ENCODE data around the gene SARM1.
A peak's percentile ranks its signal among the peaks of the same experiment; 100 is the strongest.
"Not testable (repeated sequence)": the region's sequence is repeated elsewhere in the genome, so short reads cannot be mapped to it uniquely, and the experiment has no call there.

SARM1 gene

DNA sequence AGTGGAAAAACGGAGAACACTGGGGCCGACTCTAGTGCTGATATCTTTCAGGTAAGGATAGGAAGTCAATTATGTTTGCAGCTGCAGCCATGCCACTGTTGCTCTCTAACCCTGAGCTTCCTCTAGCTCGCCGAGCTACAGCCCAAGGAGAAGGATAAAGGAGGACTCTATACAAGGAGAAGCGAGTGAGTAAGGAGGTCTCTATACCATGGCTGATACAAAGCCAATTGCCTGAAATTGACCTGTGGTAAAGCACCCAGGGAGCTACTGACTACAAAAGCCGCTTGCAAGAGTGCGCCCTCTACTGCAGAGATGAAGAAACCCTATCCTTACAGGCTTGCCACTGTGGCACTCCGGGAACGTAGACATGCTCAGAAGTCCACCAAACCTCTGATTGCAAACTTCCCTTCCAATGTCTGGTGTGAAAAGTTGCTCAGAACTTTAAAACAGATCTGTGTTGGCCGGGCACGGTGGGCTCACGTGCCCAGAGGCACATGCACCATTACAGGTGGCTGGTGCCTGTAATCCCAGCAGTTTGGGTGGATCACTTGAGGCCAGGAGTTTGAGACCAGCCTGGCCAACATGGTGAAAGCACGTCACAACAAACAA is 45.3 kb downstream of the SARM1 start:
- peak in 15 of 51 donors; percentile 7 to 43 (median 23) for DNase-seq

DNA sequence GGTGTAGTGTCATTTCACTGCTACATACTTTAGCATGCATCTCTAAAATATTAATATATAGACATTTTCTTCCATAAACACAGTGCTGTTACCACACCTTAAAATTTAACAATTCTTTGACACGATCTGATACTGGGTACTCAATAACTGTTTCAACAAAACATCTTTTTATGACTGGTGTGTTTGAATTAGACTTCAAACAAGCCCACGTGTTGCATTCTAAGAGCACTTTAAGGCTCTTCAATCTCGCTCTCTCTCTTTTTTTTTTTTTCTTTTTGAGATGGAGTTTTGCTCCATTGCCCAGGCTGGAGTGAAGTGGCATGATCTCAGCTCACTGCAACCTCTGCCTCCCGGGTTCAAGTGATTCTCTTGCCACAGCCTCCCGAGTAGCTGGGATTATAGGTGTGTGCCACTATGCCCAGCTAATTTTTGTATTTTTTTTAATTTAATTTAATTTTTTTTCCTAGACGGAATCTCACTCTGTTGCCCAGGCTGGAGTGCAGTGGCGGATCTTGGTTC is 50.4 kb downstream of the SARM1 start:
- DNase-seq = no peak

DNA sequence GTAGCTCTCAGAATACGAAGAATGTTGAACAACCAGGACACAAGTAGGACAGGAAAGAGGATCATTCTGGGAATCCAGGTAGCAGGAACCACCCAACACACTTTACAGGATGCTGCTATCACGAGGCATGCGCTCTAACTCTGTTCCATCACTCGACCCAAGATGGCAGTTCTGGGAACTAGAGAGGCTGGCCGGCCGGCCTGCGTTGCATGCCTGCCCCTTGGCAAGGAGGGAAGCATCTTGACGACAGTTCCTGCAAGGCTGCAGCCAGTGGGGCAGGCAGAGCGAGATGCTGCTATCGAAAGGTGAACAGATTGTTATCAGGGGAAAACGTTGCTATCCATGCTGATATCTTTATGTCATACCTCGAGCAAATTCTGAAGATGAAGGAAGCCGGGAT is 53.7 kb downstream of the SARM1 start:
- DNase-seq = no peak

DNA sequence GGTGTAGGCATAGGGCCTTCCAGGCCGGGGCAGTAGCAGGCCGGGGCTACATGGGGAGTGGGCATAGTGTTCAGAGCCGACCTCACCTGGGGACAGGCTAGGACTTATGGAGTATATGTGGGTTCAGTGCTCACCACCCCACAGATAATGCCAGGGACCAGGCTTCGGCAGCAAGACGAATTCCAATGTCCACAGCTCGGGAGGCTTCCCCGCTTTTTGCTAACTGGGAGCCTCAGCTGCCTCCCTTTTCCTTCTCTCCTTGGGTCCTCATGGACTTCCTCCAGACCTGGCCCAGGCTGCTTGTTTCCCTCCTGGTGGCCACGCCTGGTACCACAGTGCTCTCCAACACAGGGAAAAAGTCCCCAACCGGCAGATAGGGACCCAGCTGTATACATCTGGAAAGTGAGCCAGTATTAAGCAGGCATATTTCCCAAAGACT is 54.6 kb downstream of the SARM1 start:
- no peak for DNase-seq

DNA sequence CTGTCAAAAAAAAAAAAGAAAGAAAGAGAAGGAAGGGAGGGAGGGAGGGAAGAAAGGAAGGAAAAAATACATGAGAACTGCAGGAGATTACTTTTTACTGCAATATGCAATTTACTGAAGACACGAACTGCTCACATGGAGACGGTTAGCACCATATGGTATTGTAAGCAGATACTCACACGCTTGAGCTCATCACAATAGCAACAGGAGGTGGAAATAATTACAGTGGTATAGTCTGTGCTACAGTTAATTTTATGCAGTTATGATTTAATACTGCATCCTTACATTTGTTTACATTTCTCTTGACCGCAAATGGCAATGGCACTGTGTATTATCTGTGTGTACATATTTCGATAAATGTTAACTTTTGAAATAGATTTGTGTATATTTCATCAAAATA is 55.9 kb downstream of the SARM1 start:
- no peak for DNase-seq

DNA sequence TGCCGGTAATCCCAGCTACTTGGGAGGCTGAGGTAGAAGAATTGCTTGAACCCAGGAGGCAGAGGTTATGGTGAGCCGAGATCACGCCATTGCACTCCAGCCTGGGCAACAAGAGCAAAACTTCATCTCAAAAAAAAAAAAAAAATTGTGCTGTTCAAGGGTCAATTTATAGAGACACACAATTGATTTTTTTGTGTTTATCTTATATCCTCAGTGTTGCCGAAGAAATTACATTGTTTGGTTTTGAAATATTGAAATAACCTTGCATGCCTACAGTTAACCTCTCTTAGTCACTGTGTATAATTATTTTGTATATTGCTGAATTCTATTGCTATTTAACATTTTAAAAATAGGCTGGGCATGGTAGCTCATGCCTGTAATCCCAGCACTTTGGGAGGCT is 56.5 kb downstream of the SARM1 start:
- DNase-seq = not testable (repeated sequence)

DNA sequence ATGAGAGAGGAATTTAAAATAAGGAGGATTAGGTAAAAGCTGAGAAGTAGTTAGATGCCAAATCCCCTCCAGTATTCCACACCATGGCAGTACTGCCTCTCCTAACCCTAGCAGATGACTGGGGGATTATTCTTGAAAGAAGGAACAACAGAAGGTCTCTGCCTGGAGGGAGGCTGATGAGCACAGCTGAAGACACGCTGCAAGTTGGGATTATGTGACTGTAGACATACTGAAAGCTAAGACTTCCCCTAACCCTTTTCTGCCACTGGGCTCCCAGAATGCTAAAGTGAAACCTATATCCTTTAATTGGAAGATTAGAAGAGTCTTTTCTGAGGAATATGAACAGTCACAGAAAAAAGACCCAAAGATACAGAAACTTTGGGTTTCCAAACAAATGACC is 62.2 kb downstream of the SARM1 start:
- no peak for DNase-seq

DNA sequence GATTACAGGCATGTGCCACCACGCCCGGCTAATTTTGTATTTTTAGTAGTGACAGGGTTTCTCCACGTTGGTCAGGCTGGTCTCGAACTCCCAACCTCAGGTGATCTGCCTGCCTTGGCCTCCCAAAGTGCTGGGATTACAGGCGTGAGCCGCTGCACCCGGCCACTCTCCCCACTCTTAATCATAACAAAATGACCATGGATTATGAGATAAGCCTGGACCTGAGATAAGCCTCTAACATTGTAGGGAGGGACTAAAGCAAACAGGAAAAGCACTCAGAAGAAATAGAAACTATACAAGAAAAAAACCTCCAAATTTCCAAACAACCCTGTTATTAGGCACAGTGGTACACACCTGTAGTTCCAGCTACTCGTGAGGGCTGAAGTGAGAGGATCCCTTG is 62.8 kb downstream of the SARM1 start:
- not testable (repeated sequence) for DNase-seq

DNA sequence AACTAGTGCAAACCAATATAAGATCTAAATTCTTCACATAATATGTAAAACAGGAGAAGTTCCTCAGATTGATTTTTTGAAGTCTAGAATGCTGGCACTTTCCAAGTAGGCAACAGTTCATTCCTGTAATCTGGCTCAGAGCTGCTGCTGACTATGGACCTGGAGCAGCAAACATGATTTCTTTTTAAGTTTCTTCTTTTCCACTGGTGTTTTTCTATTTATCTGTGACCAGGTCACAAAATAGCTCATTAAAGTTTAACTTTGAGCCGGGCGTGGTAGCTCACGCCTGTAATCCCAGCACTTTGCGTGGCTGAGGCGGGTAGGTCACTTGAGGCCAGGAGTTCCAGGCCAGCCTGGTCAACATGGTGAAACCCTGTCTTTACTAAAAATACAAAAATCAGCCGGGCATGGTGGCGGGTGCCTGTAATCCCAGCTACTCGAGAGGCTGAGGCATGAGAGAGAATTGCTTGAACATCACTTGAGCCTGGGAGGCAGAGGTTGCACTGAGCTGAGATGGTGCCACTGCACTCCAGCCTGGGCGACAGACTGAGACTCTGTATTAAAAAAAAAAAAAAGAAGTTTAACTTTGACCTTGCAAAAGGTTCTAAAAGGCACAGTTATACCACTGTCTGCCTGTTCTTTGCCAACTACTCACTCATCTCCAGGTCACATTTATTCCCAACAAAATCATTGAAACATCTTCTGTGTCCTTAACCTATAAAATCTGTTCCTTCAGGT is 72.6 kb downstream of the SARM1 start:
- no peak for DNase-seq

DNA sequence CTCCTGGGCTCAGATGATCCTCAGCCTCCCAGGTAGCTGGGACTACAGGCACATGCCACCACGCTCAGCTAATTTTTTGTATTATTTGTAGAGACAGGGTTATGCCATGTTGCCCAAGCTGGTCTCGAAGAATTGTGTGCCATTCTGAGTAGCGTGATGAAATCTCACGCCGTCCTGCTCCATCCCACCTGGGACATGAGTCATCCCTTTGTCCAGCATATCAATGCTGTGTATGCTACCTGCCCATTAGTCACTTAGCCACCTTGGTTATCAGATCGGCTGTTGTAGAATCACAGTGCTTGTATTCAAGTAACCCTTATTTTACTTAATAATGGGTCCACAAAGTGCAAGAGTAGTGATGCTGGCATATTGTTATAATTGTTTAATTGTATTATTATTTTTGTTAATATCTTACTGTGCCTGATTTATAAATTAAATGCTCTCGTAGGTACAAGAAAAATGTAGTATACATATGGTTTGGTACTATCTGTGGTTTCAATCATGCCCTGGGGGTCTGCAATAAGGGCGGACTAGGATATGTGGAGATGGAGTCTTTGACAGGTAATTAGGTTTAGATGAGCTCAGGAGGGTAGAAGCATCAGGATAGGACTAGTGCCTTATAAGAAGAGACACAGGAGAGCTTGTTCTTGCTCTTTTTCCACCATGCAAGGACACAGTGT is 75.4 kb downstream of the SARM1 start:
- no peak for DNase-seq

DNA sequence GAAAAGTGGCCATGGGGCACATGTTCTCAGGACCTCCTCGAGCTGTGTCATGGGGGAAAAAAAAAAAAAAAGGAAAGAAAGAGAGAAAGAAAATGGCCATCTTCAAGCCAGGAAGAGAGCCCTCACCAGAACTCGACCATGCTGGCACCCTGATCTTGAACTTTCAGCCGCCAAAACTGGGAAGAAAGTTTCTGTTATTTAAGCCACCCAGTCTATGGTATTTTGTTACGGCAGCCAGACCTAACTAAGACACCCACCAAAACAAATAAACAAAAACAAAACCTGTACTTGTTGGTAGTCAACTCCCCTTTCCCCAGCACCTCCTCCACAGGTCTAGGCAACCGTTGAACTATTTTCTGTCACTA is 75.9 kb downstream of the SARM1 start:
- DNase-seq = no peak

DNA sequence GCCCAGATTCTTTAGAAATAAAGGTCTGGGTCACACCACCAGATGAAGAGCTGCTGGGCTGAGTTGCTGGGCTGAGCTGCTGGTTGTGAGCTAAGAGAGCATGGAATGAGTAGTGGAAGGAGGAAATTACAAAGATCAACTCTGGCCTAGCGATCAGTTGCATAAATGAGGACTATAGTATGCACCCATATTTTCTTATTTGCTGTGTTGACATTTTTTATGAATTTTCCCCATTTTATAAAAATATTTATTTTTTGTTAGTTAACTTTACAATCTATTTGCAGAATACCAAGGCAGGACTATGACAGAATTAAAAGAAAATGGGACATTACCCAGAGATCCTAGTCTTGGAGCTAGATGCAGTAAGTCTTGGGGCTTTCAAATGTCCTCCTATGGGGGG is 78.4 kb downstream of the SARM1 start:
- no peak for DNase-seq

All from hypothalamus (tissue), 51 donors.